ENCODE results near the gene ZCCHC14. TPM values are rescaled to one million over a fixed set of nuclear protein-coding genes. Genes with fewer than 3 reads are reported as not detected.

Gene ZCCHC14
- total and polyA plus RNA-seq, 10 donors = 1.6 to 18.3 (median 13.2) TPM

DNA sequence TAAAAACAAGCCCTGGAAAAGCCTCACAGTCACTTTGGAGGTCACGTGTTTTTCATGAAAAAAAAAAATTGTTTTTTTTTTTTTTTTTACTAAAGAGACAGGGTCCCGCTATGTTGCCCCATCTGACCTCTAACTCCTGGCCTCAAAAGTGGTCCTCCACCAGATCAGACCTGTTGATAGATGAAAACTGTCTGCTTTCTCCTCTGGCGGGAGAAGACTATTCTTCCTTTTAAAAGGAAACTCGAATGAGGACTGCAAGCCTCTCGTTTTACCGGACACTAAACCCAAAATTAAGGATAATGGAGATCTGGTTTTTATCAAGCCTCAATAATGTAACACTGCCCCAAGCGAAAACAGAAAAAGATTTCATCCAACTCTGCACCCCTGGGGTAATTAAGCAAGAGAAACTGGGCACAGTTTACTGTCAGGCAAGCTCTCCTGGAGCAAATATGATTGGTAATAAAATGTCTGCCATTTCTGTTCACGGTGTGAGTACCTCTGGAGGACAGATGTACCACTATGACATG is 25.8 kb downstream of the ZCCHC14 start:
- DNase-seq = no peak
- 90 to 96% (median 91%) methylated on average over 8 of the region's 8 CpGs for WGBS, 5 donors
- Histone ChIP-seq H3K36me3 (peaks cover 0 to 7% (median 0%) of the 10 kb centered on the region in 6 donors), H3K27ac (no peak overlapping the region), H3K4me1 (peaks cover 21 to 76% (median 39%) of the 10 kb centered on the region in 6 donors), H3K27me3 (replicated peaks in 1 of 7) (peaks cover 0 to 3% (median 0%) of the 10 kb centered on the region in 7 donors), H3K9me3 (no peaks in the 10 kb centered on the region), H3K4me3 (no peak overlapping the region)
- TF ChIP-seq POLR2AphosphoS5 (IDR thresholded peaks at IDR 0.05) (no peak), POLR2A (IDR thresholded peaks at IDR 0.05) (no peak)
- TF ChIP-seq, protein P1, sequence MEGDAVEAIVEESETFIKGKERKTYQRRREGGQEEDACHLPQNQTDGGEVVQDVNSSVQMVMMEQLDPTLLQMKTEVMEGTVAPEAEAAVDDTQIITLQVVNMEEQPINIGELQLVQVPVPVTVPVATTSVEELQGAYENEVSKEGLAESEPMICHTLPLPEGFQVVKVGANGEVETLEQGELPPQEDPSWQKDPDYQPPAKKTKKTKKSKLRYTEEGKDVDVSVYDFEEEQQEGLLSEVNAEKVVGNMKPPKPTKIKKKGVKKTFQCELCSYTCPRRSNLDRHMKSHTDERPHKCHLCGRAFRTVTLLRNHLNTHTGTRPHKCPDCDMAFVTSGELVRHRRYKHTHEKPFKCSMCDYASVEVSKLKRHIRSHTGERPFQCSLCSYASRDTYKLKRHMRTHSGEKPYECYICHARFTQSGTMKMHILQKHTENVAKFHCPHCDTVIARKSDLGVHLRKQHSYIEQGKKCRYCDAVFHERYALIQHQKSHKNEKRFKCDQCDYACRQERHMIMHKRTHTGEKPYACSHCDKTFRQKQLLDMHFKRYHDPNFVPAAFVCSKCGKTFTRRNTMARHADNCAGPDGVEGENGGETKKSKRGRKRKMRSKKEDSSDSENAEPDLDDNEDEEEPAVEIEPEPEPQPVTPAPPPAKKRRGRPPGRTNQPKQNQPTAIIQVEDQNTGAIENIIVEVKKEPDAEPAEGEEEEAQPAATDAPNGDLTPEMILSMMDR (IDR thresholded peaks at IDR 0.05 in 8 of 11, conservative IDR thresholded peaks at IDR 0.05 in 3 of 11) = no peak
- intact Hi-C loops (cut with DNase I; ENCODE audit: low total_unique reads) = no loop called here

GRCh38 chr16:87465879-87466278 is 26.9 kb downstream of the ZCCHC14 start:
- no peak for DNase-seq
- intact Hi-C loops (cut with DNase I; ENCODE audit: low total_unique reads) = no loop called here
- Histone ChIP-seq H3K4me1 (peaks cover 25 to 71% (median 42%) of the 10 kb centered on the region in 6 donors), H3K4me3 (no peak overlapping the region), H3K27ac (peak overlapping the region in 5 of 8 donors; percentile 58 to 75 (median 73)), H3K27me3 (replicated peaks in 1 of 7) (peaks cover 0 to 3% (median 0%) of the 10 kb centered on the region in 7 donors), H3K9me3 (no peaks in the 10 kb centered on the region), H3K36me3 (peaks cover 0 to 7% (median 0%) of the 10 kb centered on the region in 6 donors)
- WGBS, 5 donors = 85 to 93% (median 89%) methylated on average over 15 of the region's 15 CpGs
- no peak for TF ChIP-seq POLR2A (IDR thresholded peaks at IDR 0.05)
- TF ChIP-seq POLR2AphosphoS5 (IDR thresholded peaks at IDR 0.05) = no peak
- TF ChIP-seq, protein P1 (IDR thresholded peaks at IDR 0.05 in 8 of 11, conservative IDR thresholded peaks at IDR 0.05 in 3 of 11) = no peak

DNA sequence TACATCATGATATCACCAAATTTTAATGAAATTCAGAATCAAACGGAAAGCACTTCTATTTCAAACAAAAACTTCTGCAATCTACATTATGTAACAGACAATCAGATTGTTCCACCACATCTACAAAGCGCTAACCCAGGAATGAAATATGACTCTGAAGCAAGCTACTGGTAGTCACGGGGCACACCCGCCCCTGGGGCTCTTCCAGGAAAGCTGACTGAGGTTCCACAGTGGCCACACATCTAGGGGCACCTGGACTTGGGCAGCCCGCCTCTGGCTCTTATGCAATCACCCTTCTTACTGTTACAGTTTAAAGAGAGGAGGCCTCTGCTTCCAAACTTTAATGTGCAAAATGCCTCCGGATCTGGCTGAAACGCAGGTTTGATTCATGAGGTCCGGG is 27.5 kb downstream of the ZCCHC14 start:
- WGBS, 5 donors = 16 to 50% (median 37%) methylated on average over 8 of the region's 8 CpGs
- intact Hi-C loops (cut with DNase I; ENCODE audit: low total_unique reads) = no loop called here
- Histone ChIP-seq H3K27ac (peak overlapping the region in 7 of 8 donors; percentile 22 to 75 (median 72)), H3K4me1 (peaks cover 25 to 66% (median 41%) of the 10 kb centered on the region in 6 donors), H3K27me3 (replicated peaks in 1 of 7) (peaks cover 0 to 3% (median 0%) of the 10 kb centered on the region in 7 donors), H3K36me3 (peaks cover 0 to 9% (median 0%) of the 10 kb centered on the region in 6 donors), H3K4me3 (no peak overlapping the region), H3K9me3 (no peaks in the 10 kb centered on the region)
- TF ChIP-seq POLR2AphosphoS5 (IDR thresholded peaks at IDR 0.05) = no peak
- TF ChIP-seq, protein P1 (IDR thresholded peaks at IDR 0.05 in 8 of 11, conservative IDR thresholded peaks at IDR 0.05 in 3 of 11) = no peak
- TF ChIP-seq POLR2A (IDR thresholded peaks at IDR 0.05) = no peak
- no peak for DNase-seq

- 13 to 21% (median 17%) methylated on average over 13 of the region's 13 CpGs for WGBS, 5 donors
- intact Hi-C loops (cut with DNase I; ENCODE audit: low total_unique reads) = no loop called here
- peak overlapping the region; percentile 22 to 75 (median 70) for H3K27ac ChIP-seq
- H3K4me3 ChIP-seq = peak overlapping the region in 1 of 8 donors; percentile 38
- H3K9me3 ChIP-seq = no peaks in the 10 kb centered on the region
- peaks cover 0 to 12% (median 0%) of the 10 kb centered on the region in 6 donors for H3K36me3 ChIP-seq
- H3K4me1 ChIP-seq = peaks cover 25 to 62% (median 41%) of the 10 kb centered on the region in 6 donors
- no peak for DNase-seq
- H3K27me3 ChIP-seq (replicated peaks in 1 of 7) = peaks cover 0 to 3% (median 0%) of the 10 kb centered on the region in 7 donors
- peak; percentile 39 to 58 (median 54) for TF ChIP-seq POLR2AphosphoS5 (IDR thresholded peaks at IDR 0.05)
- no peak for TF ChIP-seq POLR2A (IDR thresholded peaks at IDR 0.05)
- TF ChIP-seq, protein P1 (IDR thresholded peaks at IDR 0.05 in 8 of 11, conservative IDR thresholded peaks at IDR 0.05 in 3 of 11) = no peak
Measured at GRCh38 chr16:87464691-87465300, 28.0 kb downstream of the ZCCHC14 start.

Data from spleen (tissue), 11 donors.